Mammary epithelial cell (primary cell): ENCODE measurements around the gene DRD2.

Source experiments
- EZH2 ChIP-seq: IDR thresholded peaks from 2 replicates; pipeline ENCODE4 v1.6.1; 2012; ENCODE audit warnings: low read length, inconsistent platforms, borderline replicate concordance
- TF ChIP-seq, protein P1 (sequence below), 2 donors: IDR thresholded peaks in 1 of 2; conservative IDR thresholded peaks in 1 of 2; 2 replicates each; pipeline ENCODE4 v1.5.1; 2011 to 2012; ENCODE audit warnings: inconsistent platforms in 2 of 2, low read length in 2 of 2, mild to moderate bottlenecking in 2 of 2, control low read depth in 1 of 2, low read depth in 1 of 2; ENCODE audit not compliant: insufficient read depth in 1 of 2; ENCODE audit errors: extremely low read depth in 1 of 2

DNA sequence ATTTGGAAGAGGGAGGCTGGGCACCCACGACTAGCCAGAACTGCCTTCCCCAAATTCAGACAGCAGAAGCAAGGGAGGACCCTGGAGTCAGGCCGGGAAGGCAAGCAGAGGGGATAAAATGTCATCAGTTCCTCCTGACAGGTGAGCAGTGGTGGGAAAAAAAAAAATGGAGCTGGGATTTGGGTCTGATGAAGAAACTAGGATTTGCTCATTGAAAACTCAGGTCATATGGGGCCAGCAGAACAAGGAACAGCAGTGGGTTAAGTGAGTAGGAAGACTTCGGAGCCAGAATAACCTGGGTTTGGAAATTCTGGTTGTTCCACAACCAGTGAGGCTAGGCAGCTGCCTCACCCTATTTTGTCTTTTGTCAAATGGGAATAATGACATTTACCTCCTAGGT lies 28.9 kb upstream of the DRD2 start:
- TF ChIP-seq, protein P1, sequence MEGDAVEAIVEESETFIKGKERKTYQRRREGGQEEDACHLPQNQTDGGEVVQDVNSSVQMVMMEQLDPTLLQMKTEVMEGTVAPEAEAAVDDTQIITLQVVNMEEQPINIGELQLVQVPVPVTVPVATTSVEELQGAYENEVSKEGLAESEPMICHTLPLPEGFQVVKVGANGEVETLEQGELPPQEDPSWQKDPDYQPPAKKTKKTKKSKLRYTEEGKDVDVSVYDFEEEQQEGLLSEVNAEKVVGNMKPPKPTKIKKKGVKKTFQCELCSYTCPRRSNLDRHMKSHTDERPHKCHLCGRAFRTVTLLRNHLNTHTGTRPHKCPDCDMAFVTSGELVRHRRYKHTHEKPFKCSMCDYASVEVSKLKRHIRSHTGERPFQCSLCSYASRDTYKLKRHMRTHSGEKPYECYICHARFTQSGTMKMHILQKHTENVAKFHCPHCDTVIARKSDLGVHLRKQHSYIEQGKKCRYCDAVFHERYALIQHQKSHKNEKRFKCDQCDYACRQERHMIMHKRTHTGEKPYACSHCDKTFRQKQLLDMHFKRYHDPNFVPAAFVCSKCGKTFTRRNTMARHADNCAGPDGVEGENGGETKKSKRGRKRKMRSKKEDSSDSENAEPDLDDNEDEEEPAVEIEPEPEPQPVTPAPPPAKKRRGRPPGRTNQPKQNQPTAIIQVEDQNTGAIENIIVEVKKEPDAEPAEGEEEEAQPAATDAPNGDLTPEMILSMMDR (conservative IDR thresholded peaks at IDR 0.05 in 1 of 2, IDR thresholded peaks at IDR 0.05 in 1 of 2; ENCODE audit: extremely low read depth in 1 of 2, insufficient read depth in 1 of 2, low read depth in 1 of 2, low read length in 2 of 2): no peak
- TF ChIP-seq EZH2: no peak
